Sigmoid colon (tissue), 7 donors: ENCODE data around the gene MPPE1. TPM values are rescaled to one million over a fixed set of nuclear protein-coding genes. Genes with fewer than 3 reads are reported as not detected.

Source experiments
- DNase-seq: peaks from one replicate; pipeline ENCODE4 v3.0.0-alpha.2; 2019
- H3K27ac ChIP-seq, 4 donors: fragments of 200-600 bp; sonication (generic); one replicate each; pipeline ENCODE4 v1.5.1; 2016 to 2019; ENCODE audit warnings: mild to moderate bottlenecking in 1 of 4
- H3K27me3 ChIP-seq, 3 donors: fragments of 200-600 bp; sonication (generic); one replicate each; pipeline ENCODE4 v1.5.1; 2019; ENCODE audit warnings: mild to moderate bottlenecking in 1 of 3
- H3K36me3 ChIP-seq, 4 donors: fragments of 200-600 bp; sonication (generic); one replicate each; pipeline ENCODE4 v1.5.1; 2016 to 2019
- H3K4me1 ChIP-seq, 4 donors: fragments of 200-600 bp; sonication (generic); one replicate each; pipeline ENCODE4 v1.5.1; 2017 to 2019
- H3K4me3 ChIP-seq, 4 donors: fragments of 200-600 bp; sonication (generic); one replicate each; pipeline ENCODE4 v1.5.1; 2017 to 2019; ENCODE audit warnings: mild to moderate bottlenecking in 2 of 4, moderate library complexity in 1 of 4
- H3K9me3 ChIP-seq, 4 donors: fragments of 200-600 bp in 3 of 4; sonication (generic) in 3 of 4; one replicate each; pipeline versions ENCODE4 v1.5.1 to v1.6.1; 2013 to 2019
- EP300 ChIP-seq, 4 donors: sonication (generic); formaldehyde crosslinking; IDR thresholded peaks; one replicate each; pipeline ENCODE4 v1.6.1; 2017; ENCODE audit warnings: antibody characterized with exemption in 4 of 4
- POLR2A ChIP-seq, 2 donors: fragments of 450-650 bp; IDR thresholded peaks; one replicate each; pipeline ENCODE4 v1.6.1; 2016; ENCODE audit warnings: antibody characterized with exemption in 2 of 2, mild to moderate bottlenecking in 2 of 2, moderate library complexity in 2 of 2
- POLR2AphosphoS5 ChIP-seq, 4 donors: sonication (generic); formaldehyde crosslinking; IDR thresholded peaks; one replicate each; pipeline ENCODE4 v1.6.1; 2017; ENCODE audit warnings: antibody characterized with exemption in 4 of 4
- WGBS, 2 donors: extraction: QIAGEN DNeasy Blood & Tissue Kit; methylation state at CpG; one replicate each; pipeline ENCODE4 v1.1.7; 2013; 5-methylcytosine and 5-hydroxymethylcytosine counted together
- intact Hi-C: fragments of 100-400 bp; cut with DNase I; formaldehyde crosslinking; loops from one replicate; pipeline ENCODE4 v1.15.1; 2023
- polyA plus RNA-seq, 3 donors: library from polyadenylated mRNA; stranded (reverse); fragments of 200-250 nt; gene quantifications; one replicate each; pipeline ENCODE4 v1.2.3, GENCODE V29; 2013
- total RNA-seq, 4 donors: library from RNA; depleted of rRNA; stranded (reverse); fragments of >200 nt; gene quantifications; one replicate each; pipeline ENCODE4 v1.1.0, GENCODE V29; 2016
- TF ChIP-seq, protein P1 (sequence below), 4 experiments: fragments of 450-650 bp in 3 of 4; fragments of 200-600 bp in 1 of 4; IDR thresholded peaks; one replicate each; pipeline ENCODE4 v1.5.1; 2016 to 2019; ENCODE audit warnings: antibody characterized with exemption in 4 of 4, mild to moderate bottlenecking in 3 of 4, moderate library complexity in 2 of 4
- donor health status: healthy with polysubstance abuse.
- donor health status: Bipolar disorder and iron deficiency.
- donor health status: healthy.

Gene MPPE1
- total and polyA plus RNA-seq, 7 donors, result 16.4 to 34.6 (median 23.5) TPM

DNA sequence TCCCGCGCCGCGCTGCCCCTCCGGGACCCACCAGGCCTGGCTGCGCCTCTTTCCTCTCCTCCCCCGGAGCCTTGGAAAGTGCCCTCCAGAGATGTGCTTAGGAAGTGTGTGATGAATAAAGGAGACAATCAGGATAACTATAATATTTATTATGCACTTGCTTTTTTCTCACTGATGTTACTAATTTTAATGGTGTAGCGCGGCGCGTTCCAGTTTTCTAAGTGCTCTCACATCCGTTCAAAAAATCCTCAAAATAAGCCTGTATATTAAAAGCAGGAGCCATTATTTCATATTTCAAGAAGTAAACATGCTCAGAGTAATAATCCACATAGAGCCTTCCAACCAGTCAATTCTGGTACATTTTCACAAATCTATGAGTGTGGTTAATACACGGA, 941 bp upstream of the MPPE1 start:
- intact Hi-C loops, result loop anchor here (2.0 to 5.0 kb wide), 3 partner anchors 38 to 220 kb away; partner anchors contain the start of gene GNAL
- no peak for DNase-seq

DNA sequence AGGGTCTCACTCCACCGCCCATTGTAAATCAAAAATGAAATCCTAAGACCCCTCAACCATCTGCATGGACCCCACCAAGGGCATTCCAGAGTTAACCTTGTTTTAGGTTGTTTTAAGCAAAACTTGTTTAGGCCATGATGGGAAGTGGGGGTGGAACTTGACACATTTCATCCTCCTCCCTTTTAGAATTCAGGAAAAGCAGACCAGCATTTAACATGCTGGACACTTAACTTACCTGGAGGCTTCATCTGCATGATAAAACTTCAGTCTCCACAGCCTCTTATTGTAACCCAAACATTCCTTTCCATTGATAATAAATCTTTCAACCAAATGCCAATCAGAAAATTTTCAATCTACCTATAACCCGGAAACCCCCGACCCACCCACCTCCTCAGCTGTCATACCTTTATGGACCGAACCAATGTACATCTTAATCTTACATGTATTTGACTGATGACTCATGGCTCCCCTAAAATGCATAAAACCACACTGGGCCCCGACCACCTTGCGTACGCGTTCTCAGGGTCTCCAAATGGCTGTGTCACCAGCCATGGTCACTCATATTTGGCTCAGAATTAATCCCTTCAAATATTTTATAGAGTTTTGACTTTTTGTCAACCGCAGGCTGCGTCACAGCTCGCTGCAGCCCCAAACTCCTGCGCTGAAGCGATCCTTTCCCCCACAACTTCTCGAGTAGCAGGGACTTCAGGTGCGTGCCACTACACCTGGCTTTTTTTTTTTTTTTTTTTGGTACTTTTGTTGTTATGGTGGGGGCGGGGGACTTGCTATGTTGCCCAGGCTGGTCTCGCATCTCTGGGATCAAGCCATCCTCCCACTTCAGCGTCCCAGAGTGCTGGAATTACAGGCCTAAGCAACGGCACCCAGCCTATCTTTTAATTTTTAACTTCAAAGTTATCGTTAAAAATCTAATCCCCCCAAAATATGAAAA, 917 bp downstream of the MPPE1 start:
- TF ChIP-seq, protein P1, sequence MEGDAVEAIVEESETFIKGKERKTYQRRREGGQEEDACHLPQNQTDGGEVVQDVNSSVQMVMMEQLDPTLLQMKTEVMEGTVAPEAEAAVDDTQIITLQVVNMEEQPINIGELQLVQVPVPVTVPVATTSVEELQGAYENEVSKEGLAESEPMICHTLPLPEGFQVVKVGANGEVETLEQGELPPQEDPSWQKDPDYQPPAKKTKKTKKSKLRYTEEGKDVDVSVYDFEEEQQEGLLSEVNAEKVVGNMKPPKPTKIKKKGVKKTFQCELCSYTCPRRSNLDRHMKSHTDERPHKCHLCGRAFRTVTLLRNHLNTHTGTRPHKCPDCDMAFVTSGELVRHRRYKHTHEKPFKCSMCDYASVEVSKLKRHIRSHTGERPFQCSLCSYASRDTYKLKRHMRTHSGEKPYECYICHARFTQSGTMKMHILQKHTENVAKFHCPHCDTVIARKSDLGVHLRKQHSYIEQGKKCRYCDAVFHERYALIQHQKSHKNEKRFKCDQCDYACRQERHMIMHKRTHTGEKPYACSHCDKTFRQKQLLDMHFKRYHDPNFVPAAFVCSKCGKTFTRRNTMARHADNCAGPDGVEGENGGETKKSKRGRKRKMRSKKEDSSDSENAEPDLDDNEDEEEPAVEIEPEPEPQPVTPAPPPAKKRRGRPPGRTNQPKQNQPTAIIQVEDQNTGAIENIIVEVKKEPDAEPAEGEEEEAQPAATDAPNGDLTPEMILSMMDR (IDR thresholded peaks at IDR 0.05), result no peak
- no peak for TF ChIP-seq POLR2AphosphoS5 (IDR thresholded peaks at IDR 0.05)
- TF ChIP-seq POLR2A (IDR thresholded peaks at IDR 0.05), result no peak
- TF ChIP-seq EP300 (IDR thresholded peaks at IDR 0.05), result no peak
- intact Hi-C loops, result loop anchor here (2.0 to 5.0 kb wide), 2 partner anchors 40 to 48 kb away; no protein-coding TSS in a partner anchor
- WGBS, 2 donors, result 68 to 75% methylated on average over 20 of the region's 20 CpGs

More for the DNA sequence above, 941 bp upstream of the MPPE1 start:
- H3K4me3 ChIP-seq, result peak overlapping the region; percentile 64 to 88 (median 75)
- peaks cover 0 to 19% (median 18%) of the 10 kb centered on the region in 4 donors for H3K4me1 ChIP-seq
- peaks cover 0 to 8% (median 2%) of the 10 kb centered on the region in 4 donors for H3K36me3 ChIP-seq
- WGBS, 2 donors, result 4 to 6% methylated on average over 13 of the region's 13 CpGs
- TF ChIP-seq POLR2AphosphoS5 (IDR thresholded peaks at IDR 0.05) (no peak), EP300 (IDR thresholded peaks at IDR 0.05) (no peak), POLR2A (IDR thresholded peaks at IDR 0.05) (no peak)
- TF ChIP-seq, protein P1 (IDR thresholded peaks at IDR 0.05), result no peak
- H3K27me3 ChIP-seq, result no peaks in the 10 kb centered on the region
- no peaks in the 10 kb centered on the region for H3K9me3 ChIP-seq
- H3K27ac ChIP-seq, result peak overlapping the region; percentile 95 to 99 (median 98)

DNA sequence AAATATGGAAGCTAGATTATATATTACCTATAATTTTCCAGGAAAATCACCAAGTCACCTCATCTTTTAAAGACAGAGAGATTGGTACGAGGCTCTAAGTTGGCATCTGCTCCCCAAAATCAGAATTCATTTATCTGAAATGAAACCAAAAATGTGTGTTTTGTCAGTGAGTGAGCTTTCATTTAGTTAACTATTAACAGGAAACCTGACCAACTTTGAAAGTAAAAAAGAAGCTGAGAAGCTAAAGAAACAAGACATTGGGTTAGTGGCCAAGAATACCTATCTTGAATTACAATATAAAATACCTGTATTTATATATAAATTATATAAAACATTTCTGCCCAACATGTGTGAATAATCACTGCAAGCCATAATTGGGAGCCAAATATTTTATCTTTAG, 1.9 kb downstream of the MPPE1 start:
- no peak for TF ChIP-seq EP300 (IDR thresholded peaks at IDR 0.05)
- no peak for TF ChIP-seq POLR2A (IDR thresholded peaks at IDR 0.05)
- TF ChIP-seq POLR2AphosphoS5 (IDR thresholded peaks at IDR 0.05), result no peak
- TF ChIP-seq, protein P1 (IDR thresholded peaks at IDR 0.05), result no peak
- no peak for DNase-seq
- H3K27ac ChIP-seq, result no peak overlapping the region
- H3K27me3 ChIP-seq, result no peaks in the 10 kb centered on the region
- peaks cover 0 to 19% (median 18%) of the 10 kb centered on the region in 4 donors for H3K4me1 ChIP-seq
- H3K36me3 ChIP-seq, result peaks cover 0 to 31% (median 5%) of the 10 kb centered on the region in 4 donors
- 82 to 91% methylated on average over 1 of the region's 1 CpG for WGBS, 2 donors
- H3K9me3 ChIP-seq, result no peaks in the 10 kb centered on the region
- intact Hi-C loops, result loop anchor here (2.0 to 5.0 kb wide), 2 partner anchors 41 to 47 kb away; no protein-coding TSS in a partner anchor
- no peak overlapping the region for H3K4me3 ChIP-seq

More for the DNA sequence above, 917 bp downstream of the MPPE1 start:
- peak overlapping the region; percentile 64 to 88 (median 75) for H3K4me3 ChIP-seq
- peak overlapping the region; percentile 95 to 99 (median 98) for H3K27ac ChIP-seq
- no peak for DNase-seq
- no peaks in the 10 kb centered on the region for H3K27me3 ChIP-seq
- H3K9me3 ChIP-seq, result no peaks in the 10 kb centered on the region
- peaks cover 0 to 24% (median 5%) of the 10 kb centered on the region in 4 donors for H3K36me3 ChIP-seq
- H3K4me1 ChIP-seq, result peaks cover 0 to 19% (median 18%) of the 10 kb centered on the region in 4 donors

DNA sequence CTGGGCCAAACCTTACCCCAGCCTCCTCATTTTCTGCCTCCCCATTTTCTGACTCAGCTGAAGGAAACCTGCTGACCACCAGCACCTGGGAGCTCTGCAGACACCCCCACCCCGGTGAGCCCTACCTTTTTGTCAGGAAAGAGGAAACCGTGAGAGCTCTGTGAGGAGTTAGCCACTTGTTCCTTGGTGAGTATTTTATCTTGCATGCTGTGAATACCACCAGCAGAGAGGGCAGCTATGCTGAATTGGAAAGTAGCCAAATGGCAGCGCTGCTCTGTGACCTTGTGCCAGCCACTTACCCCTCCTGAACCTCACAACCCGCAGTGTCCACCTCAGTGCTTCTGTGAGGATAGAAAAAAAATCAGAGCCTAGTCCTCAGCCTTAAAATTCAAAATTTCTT, 2.5 kb downstream of the MPPE1 start:
- no peak overlapping the region for H3K27ac ChIP-seq
- 88 to 92% methylated on average over 4 of the region's 4 CpGs for WGBS, 2 donors
- H3K4me1 ChIP-seq, result peaks cover 0 to 19% (median 18%) of the 10 kb centered on the region in 4 donors
- TF ChIP-seq POLR2A (IDR thresholded peaks at IDR 0.05), result no peak
- TF ChIP-seq EP300 (IDR thresholded peaks at IDR 0.05), result no peak
- TF ChIP-seq POLR2AphosphoS5 (IDR thresholded peaks at IDR 0.05), result no peak
- TF ChIP-seq, protein P1 (IDR thresholded peaks at IDR 0.05), result no peak
- H3K9me3 ChIP-seq, result no peaks in the 10 kb centered on the region
- H3K27me3 ChIP-seq, result no peaks in the 10 kb centered on the region
- no peak overlapping the region for H3K4me3 ChIP-seq
- intact Hi-C loops, result loop anchor here (2.0 to 5.0 kb wide), 2 partner anchors 42 to 47 kb away; no protein-coding TSS in a partner anchor
- DNase-seq, result no peak
- peaks cover 0 to 33% (median 5%) of the 10 kb centered on the region in 4 donors for H3K36me3 ChIP-seq
